Measurements from ENCODE around the gene DUSP12. TPM values are rescaled to one million over a fixed set of nuclear protein-coding genes. Genes with fewer than 3 reads are reported as not detected.

DUSP12 gene
- total RNA-seq, 1 experiment from 2014 or later: 28.0 TPM

GRCh38 chr1:161778522-161778921, 28.9 kb downstream of the DUSP12 start:
- H2AK5ac ChIP-seq (ENCODE audit: insufficient read length, low read length): no peak overlapping the region
- H3K14ac ChIP-seq (ENCODE audit: insufficient read depth, low read length): no peak overlapping the region
- H3K4me1 ChIP-seq (ENCODE audit: insufficient read depth, low read length): no peaks in the 10 kb centered on the region
- no peak overlapping the region for H3K9ac ChIP-seq (ENCODE audit: extremely low read depth, insufficient read length, low read length)
- no peak overlapping the region for H3K4ac ChIP-seq (ENCODE audit: low read depth, low read length)
- whole genome bisulfite sequencing (ENCODE audit: extremely low coverage, insufficient read length, low lambda C conversion rate): no CpG with 5 or more reads among the region's 1 CpG
- H3T11ph ChIP-seq (ENCODE audit: low read length): no peak overlapping the region
- H3K9me3 ChIP-seq (ENCODE audit: control insufficient read depth, low read depth, low read length): no peaks in the 10 kb centered on the region
- no peak overlapping the region for H4K8ac ChIP-seq (replicated peaks; ENCODE audit: insufficient read length, low read depth, low read length)
- no peak overlapping the region for H2BK12ac ChIP-seq (ENCODE audit: insufficient read length, low read depth, low read length)
- H3K27me3 ChIP-seq (ENCODE audit: insufficient read depth, low read length): no peaks in the 10 kb centered on the region
- Mint-ChIP-seq H3K4me3 (no peak overlapping the region), H3K27ac (no peak overlapping the region), H3K36me3 (ENCODE audit: insufficient read depth in 1 of 3, low read depth in 3 of 3) (no peaks in the 10 kb centered on the region), H3K9me3 (no peaks in the 10 kb centered on the region), H3K27me3 (ENCODE audit: low read depth) (no peaks in the 10 kb centered on the region), H3K4me1 (no peaks in the 10 kb centered on the region)
- no peak overlapping the region for H3K27ac ChIP-seq (ENCODE audit: insufficient read length, low read depth, low read length)
- no peak overlapping the region for H2BK120ac ChIP-seq (ENCODE audit: low read depth, low read length, poor library complexity, severe bottlenecking)
- H3K56ac ChIP-seq (ENCODE audit: insufficient read length, low read depth, low read length): no peak overlapping the region
- no peak overlapping the region for H4K91ac ChIP-seq (ENCODE audit: insufficient read length, low read depth, low read length)
- TF ChIP-seq, protein P1, sequence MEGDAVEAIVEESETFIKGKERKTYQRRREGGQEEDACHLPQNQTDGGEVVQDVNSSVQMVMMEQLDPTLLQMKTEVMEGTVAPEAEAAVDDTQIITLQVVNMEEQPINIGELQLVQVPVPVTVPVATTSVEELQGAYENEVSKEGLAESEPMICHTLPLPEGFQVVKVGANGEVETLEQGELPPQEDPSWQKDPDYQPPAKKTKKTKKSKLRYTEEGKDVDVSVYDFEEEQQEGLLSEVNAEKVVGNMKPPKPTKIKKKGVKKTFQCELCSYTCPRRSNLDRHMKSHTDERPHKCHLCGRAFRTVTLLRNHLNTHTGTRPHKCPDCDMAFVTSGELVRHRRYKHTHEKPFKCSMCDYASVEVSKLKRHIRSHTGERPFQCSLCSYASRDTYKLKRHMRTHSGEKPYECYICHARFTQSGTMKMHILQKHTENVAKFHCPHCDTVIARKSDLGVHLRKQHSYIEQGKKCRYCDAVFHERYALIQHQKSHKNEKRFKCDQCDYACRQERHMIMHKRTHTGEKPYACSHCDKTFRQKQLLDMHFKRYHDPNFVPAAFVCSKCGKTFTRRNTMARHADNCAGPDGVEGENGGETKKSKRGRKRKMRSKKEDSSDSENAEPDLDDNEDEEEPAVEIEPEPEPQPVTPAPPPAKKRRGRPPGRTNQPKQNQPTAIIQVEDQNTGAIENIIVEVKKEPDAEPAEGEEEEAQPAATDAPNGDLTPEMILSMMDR (conservative IDR thresholded peaks at IDR 0.05): no peak
- no peak overlapping the region for H2AFZ ChIP-seq (ENCODE audit: low read length)
- DNase-seq: no peak
- H2BK20ac ChIP-seq (ENCODE audit: low read depth, low read length, poor library complexity, severe bottlenecking): no peak overlapping the region
- no peak overlapping the region for H4K5ac ChIP-seq (ENCODE audit: insufficient read length, low read depth, low read length)
- no peaks in the 10 kb centered on the region for H3K79me2 ChIP-seq (ENCODE audit: insufficient read depth, low read length)
- no peak overlapping the region for H3K18ac ChIP-seq (ENCODE audit: insufficient read length, low read depth, low read length)
- H3K23me2 ChIP-seq (ENCODE audit: insufficient read length, low read depth, low read length, poor library complexity, severe bottlenecking): no peaks in the 10 kb centered on the region
- no peak overlapping the region for H3K4me2 ChIP-seq (ENCODE audit: insufficient read depth, insufficient read length, low read length)
- no peak overlapping the region for H2BK15ac ChIP-seq (ENCODE audit: low read depth, low read length)
- H3K23ac ChIP-seq (ENCODE audit: insufficient read length, low read depth, low read length): no peak overlapping the region
- no peak overlapping the region for H2BK5ac ChIP-seq (ENCODE audit: insufficient read length, low read length)
- H4K20me1 ChIP-seq (ENCODE audit: control insufficient read depth, insufficient read depth, insufficient read length): no peaks in the 10 kb centered on the region
- H3K79me1 ChIP-seq (ENCODE audit: insufficient read depth, low read depth, low read length, poor library complexity, severe bottlenecking): no peaks in the 10 kb centered on the region
